Cardiac fibroblast (primary cell): ENCODE results near the gene AK9.
A peak's percentile ranks its signal among the peaks of the same experiment; 100 is the strongest.

Experiments
- DNase-seq, 2 donors: peaks; one replicate each; pipeline versions ENCODE4 v3.0.0 to v3.0.0-alpha.2; 2010; ENCODE audit warnings: low read depth in 2 of 2
- H3K4me3 ChIP-seq, 2 donors: replicated peaks in 1 of 2; 1 replicate in 1 of 2; 2 replicates in 1 of 2; pipeline ENCODE4 v1.5.1; 2011; ENCODE audit warnings: low read depth in 2 of 2, low read length in 2 of 2, mild to moderate bottlenecking in 2 of 2, moderate library complexity in 1 of 2
- TF ChIP-seq, protein P1 (sequence below): IDR thresholded peaks from one replicate; pipeline ENCODE4 v1.5.1; 2011; ENCODE audit warnings: low read depth, mild to moderate bottlenecking, low read length, inconsistent platforms

Gene AK9

DNA sequence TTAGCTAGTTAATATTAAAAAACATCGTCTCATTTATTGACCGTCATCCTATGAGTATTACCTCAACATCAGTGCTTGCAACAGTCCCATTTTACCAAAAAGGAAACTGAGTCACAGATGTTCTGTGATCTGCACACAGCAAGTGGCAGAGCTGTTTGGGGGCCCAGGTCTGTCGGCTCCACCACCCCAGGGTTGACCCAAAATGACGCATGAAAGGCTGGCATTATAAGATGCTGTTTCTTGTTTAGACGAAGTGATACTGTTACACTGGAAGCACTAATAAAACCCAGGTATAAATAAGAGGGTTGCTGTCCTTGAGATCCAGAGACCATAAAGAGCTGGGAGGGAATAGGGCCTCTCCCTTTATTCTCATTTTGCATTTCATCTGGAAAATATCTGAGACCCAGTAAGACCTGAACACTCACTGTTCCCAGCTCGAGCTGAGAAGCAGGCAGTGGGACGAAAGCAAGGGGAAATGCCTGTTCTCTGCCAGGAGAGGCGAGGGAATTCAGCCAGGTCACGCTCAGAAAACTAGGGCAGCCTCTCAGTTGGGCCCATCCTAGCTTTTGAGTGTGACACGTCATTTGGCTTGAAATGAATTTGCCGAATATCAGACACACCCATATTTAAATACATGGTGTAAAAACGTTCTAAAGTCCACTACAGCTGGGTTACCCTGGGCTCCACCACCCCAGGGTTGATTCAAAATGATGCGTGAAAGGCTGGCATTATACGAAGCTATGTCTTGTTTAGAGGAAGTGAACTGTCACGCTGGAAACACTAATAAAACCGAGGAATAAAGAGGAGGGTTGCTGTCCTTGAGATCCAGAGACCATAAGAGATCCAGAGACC lies 234.1 kb downstream of the AK9 start:
- DNase-seq: peak; percentile 69 to 79
- TF ChIP-seq, protein P1, sequence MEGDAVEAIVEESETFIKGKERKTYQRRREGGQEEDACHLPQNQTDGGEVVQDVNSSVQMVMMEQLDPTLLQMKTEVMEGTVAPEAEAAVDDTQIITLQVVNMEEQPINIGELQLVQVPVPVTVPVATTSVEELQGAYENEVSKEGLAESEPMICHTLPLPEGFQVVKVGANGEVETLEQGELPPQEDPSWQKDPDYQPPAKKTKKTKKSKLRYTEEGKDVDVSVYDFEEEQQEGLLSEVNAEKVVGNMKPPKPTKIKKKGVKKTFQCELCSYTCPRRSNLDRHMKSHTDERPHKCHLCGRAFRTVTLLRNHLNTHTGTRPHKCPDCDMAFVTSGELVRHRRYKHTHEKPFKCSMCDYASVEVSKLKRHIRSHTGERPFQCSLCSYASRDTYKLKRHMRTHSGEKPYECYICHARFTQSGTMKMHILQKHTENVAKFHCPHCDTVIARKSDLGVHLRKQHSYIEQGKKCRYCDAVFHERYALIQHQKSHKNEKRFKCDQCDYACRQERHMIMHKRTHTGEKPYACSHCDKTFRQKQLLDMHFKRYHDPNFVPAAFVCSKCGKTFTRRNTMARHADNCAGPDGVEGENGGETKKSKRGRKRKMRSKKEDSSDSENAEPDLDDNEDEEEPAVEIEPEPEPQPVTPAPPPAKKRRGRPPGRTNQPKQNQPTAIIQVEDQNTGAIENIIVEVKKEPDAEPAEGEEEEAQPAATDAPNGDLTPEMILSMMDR: no peak
- peak overlapping the region; percentile 89 to 91 for H3K4me3 ChIP-seq

GRCh38 chr6:109456111-109456583 lies 234.9 kb downstream of the AK9 start:
- TF ChIP-seq, protein P1: no peak
- peak overlapping the region; percentile 89 to 91 for H3K4me3 ChIP-seq
- no peak for DNase-seq

DNA sequence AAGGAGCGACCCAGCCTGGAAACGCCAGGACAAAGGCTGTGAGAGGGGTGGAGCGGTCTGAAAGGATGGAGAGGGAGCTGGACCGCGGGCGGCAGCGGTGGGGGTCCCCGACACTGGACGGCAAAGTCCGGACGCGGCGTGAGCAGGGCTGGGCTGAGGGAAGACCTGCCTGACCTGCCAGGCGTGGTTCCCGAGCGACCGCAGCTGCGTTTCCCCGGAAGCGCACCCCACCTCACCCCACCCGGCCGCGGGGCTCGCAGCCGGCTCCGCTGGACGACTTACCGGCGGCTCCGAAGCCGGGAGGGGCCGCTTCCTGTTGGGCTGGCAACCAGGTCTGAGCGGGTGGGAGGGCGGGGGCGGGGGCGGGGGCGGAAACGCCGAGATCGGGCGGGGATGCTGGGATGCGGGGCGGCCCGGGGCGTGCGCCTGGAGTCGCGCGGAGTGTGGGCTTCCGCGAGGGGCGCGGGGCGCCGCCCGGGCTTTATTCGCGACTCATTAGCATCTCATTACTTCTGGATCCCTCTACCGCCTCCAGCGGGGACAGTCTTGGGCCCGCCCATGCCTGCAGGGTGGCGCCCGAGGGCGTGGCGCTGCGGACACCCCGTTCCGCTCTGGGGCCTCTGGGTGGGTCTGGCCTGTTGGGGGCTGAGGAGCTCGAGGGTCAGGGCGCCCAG lies 235.4 kb downstream of the AK9 start, which contains the start of gene MICAL1:
Gene MICAL1 (minus strand): TSS at position 336 of the 674 bp plus-strand sequence. CDS start 1,576 bp downstream, outside the sequence.
- peak within 1 kb of the TSS; percentile 89 to 91 for H3K4me3 ChIP-seq
- TF ChIP-seq, protein P1: peak; percentile 36
- DNase-seq: peak; percentile 58 to 62

- TF ChIP-seq, protein P1: no peak
- DNase-seq: peak in 1 of 2 donors; percentile 35
- H3K4me3 ChIP-seq: peak overlapping the region; percentile 89 to 91
Measured at GRCh38 chr6:109454496-109455436, 236.2 kb downstream of the AK9 start.

GRCh38 chr6:109453594-109454495 lies 237.2 kb downstream of the AK9 start:
- H3K4me3 ChIP-seq: peak overlapping the region; percentile 89 to 91

More at GRCh38 chr6:109453594-109454495, 237.2 kb downstream of the AK9 start:
- DNase-seq: peak; percentile 51 to 58
- TF ChIP-seq, protein P1: no peak
